ENCODE measurements around the gene ELMO1. TPM values are rescaled to one million over a fixed set of nuclear protein-coding genes. Genes with fewer than 3 reads are reported as not detected.

ELMO1 gene
- total RNA-seq, 1 donor: under 0.01 TPM

DNA sequence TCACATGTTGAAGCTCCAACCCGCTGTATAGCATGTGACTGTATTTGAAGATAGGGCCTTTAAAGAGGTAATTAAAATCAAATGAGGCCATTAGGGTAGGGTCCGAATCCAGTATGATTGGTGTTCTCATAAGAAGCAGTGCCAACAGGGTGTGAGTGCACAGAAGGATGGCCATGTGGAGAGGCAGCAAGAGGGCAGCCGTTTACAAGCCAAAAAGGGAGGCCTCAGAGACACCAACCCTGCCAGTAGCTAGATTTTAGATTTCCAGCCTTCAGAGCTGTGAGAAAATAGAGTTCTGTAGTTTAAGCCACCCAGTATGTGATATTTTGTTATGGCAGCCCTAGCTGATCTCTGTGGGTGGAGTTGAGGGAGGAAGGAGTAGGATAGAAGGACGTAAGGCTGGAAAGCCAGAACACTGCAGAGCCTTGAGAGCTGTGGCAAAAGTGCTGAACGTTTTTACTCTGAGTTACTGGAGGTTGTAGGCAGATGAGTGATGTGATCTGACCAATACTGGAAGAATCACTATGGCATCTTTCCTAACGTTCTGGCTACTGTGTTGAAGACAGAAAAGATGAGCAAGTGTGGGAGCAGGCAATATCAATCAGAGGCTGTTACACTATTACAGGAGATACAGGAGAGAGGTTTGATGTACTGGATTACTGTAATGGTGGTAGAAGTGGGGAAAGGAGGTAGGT is 334.9 kb downstream of the ELMO1 start:
- no peak for TF ChIP-seq CTCF (IDR thresholded peaks at IDR 0.05; ENCODE audit: insufficient read depth, low read depth, low read length)
- DNase-seq (ENCODE audit: low read depth): no peak
- H3K4me3 ChIP-seq (ENCODE audit: low read depth, low read length): no peak overlapping the region

DNA sequence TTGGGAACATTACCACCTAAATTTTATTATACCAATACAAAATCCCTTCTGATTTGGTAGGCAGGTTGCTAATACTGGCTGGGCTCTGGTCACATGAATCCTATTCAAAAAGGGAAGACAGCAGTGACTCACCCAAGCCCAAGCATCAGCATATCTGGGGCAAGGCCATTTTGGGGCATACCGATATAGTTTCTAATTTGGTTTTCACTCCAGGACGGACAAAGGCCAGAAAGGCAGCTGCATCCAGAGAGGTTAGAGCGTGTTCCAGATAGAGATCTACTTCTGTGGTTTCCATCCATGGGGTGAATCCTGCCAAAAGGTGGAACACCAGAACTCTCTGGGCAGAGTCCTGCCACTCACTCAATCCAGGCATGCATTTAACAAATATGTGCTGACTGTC is 335.8 kb downstream of the ELMO1 start:
- no peak for TF ChIP-seq CTCF (IDR thresholded peaks at IDR 0.05; ENCODE audit: insufficient read depth, low read depth, low read length)
- DNase-seq (ENCODE audit: low read depth): no peak
- H3K4me3 ChIP-seq (ENCODE audit: low read depth, low read length): no peak overlapping the region

GRCh38 chr7:37112218-37112617 is 336.4 kb downstream of the ELMO1 start:
- DNase-seq (ENCODE audit: low read depth): no peak
- no peak overlapping the region for H3K4me3 ChIP-seq (ENCODE audit: low read depth, low read length)
- no peak for TF ChIP-seq CTCF (IDR thresholded peaks at IDR 0.05; ENCODE audit: insufficient read depth, low read depth, low read length)

- TF ChIP-seq CTCF (IDR thresholded peaks at IDR 0.05; ENCODE audit: insufficient read depth, low read depth, low read length): no peak
- no peak for DNase-seq (ENCODE audit: low read depth)
- no peak overlapping the region for H3K4me3 ChIP-seq (ENCODE audit: low read depth, low read length)
Measured at GRCh38 chr7:37111459-37111858, 337.2 kb downstream of the ELMO1 start.

GRCh38 chr7:37110660-37111424 is 337.8 kb downstream of the ELMO1 start:
- no peak for TF ChIP-seq CTCF (IDR thresholded peaks at IDR 0.05; ENCODE audit: insufficient read depth, low read depth, low read length)
- DNase-seq (ENCODE audit: low read depth): no peak
- no peak overlapping the region for H3K4me3 ChIP-seq (ENCODE audit: low read depth, low read length)

DNA sequence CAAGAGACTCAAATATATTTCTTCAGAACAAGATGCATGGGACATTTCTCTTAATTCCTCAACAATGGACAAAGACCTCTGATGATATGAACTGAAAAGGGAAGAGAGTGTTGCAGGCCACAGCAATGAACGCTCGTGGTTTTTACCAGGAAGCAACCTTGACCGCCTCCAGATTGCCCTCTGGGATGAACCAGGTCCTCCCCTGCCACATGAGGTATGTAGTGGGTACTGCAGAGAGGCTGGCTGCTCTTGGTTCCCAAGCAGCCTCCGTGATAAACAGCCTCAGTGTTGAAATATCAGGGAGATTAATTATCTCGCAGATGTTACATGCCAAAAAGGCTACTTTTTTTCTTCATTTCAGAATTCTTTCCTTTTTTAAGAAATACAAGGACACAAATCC is 338.8 kb downstream of the ELMO1 start:
- DNase-seq (ENCODE audit: low read depth): peak; percentile 56
- peak; percentile 13 for TF ChIP-seq CTCF (IDR thresholded peaks at IDR 0.05; ENCODE audit: insufficient read depth, low read depth, low read length)
- H3K4me3 ChIP-seq (ENCODE audit: low read depth, low read length): no peak overlapping the region

All from fibroblast of villous mesenchyme (primary cell).